GM18505 (cell line): Measurements from ENCODE around the gene CNN2.
A peak's percentile ranks its signal among the peaks of the same experiment; 100 is the strongest.

Source experiments
- ATAC-seq: cut with Tn5 transposase; IDR thresholded peaks from one replicate; pipeline ENCODE4 v1.9.1; 2021; ENCODE audit not compliant: unreplicated experiment
- POLR2A ChIP-seq: IDR thresholded peaks from 4 replicates; pipeline ENCODE4 v1.6.1; 2011; ENCODE audit warnings: borderline replicate concordance; ENCODE audit not compliant: insufficient read depth, insufficient read length; ENCODE audit errors: extremely low read depth

CNN2 gene

GRCh38 chr19:1069009-1069779, 42.8 kb downstream of the CNN2 start:
- TF ChIP-seq POLR2A: peak; percentile 65
- no peak for ATAC-seq

DNA sequence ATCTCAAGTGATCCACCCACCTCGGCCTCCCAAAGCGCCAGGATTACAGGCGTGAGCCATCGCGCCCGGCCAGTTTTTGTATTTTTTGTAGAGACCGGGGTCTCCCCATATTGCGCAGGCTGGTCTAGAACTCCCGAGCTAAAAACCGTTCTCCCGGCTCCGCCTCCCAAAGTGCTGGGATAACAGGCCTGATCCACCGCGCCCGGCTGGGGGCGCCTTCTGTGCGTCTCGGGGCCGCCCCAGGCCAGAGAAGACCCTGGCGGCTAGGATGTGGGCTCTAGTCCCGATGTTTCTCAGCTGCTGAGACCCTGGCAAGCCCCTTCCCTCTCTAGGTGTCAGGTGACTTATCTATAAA, 44.1 kb downstream of the CNN2 start:
- no peak for TF ChIP-seq POLR2A
- ATAC-seq: no peak

DNA sequence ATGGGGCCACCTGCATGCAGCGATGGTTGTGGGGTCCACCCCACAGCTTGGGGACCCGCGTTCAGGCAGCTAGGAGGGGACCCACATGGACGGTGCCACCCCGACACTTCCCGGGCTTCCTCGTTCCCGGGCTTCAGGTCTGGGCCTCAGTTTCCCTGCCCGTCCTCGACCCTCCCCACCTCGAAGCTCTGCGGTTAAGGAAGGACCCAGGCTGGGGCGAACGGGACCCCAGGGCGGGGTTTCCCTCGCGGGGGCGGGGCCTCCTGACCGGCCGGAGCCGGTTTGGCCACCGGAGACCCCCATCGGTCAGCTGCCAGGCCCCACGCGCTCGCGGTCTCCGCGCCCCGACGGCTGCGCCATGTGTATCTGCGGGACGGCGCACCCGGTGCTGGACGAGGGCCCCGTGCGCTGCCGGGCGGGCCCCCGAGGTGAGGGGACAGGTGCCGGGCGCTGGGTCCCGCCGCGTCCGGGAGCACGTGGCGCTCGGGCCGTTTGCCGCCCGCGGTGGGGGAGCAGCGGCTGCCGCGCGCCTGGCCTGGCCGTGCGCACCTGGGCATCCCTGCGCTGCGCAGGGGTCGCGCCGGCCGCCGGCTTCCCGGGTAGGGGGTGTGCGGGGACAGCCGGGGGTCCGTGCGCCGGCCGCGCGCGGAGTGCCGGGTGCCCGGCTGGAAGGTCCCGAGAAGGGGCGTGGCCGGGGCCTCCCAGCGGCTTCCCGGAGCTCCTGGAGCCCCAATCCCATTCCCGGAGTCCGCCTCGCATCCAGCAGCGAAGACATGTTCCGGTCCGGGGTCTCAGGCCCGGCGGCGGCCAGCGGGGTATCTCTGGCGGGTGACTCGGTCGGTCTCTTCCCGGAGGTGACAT, 44.8 kb downstream of the CNN2 start:
- ATAC-seq: no peak

DNA sequence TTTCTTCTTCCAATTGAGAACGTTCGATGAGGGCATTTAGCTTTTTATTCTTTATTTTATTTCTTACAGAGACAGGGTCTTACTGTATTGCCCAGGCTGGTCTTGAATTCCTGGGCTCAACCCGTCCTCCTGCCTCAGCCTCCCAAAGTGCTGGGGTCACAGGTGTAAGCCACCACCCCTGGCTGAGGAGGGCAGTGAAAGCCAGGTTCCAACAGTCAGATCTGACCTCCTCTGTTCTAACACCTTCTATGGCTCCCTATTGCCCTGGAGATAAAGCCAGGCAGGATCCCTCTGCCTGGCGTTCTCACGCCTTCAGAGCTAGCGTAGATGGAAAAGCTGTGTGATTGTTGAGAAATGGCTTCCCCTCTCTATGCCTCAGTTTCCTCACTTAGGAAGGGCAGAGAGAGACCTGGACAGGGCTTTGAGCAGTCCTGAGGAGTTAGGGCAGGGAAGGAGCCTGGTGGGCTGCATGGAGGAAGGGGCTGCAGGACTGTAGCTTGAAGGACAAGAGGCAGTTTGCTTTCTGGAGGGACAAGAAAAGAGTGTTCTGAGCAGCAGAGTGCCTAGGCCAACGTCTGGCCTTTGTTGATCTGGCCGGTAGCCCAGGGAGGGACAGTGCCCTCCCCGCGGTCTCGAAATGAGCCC, 46.1 kb downstream of the CNN2 start:
- no peak for ATAC-seq
- no peak for TF ChIP-seq POLR2A

More for the DNA sequence above, 44.8 kb downstream of the CNN2 start:
- TF ChIP-seq POLR2A: no peak

GRCh38 chr19:1073063-1073955, 46.9 kb downstream of the CNN2 start:
- ATAC-seq: no peak
- TF ChIP-seq POLR2A: no peak

GRCh38 chr19:1073956-1074517, 47.6 kb downstream of the CNN2 start:
- TF ChIP-seq POLR2A: no peak
- no peak for ATAC-seq

GRCh38 chr19:1074544-1075283, 48.3 kb downstream of the CNN2 start:
- no peak for ATAC-seq
- peak; percentile 26 for TF ChIP-seq POLR2A

- no peak for TF ChIP-seq POLR2A
- no peak for ATAC-seq
Observed at GRCh38 chr19:1076046-1076386, 49.6 kb downstream of the CNN2 start.

DNA sequence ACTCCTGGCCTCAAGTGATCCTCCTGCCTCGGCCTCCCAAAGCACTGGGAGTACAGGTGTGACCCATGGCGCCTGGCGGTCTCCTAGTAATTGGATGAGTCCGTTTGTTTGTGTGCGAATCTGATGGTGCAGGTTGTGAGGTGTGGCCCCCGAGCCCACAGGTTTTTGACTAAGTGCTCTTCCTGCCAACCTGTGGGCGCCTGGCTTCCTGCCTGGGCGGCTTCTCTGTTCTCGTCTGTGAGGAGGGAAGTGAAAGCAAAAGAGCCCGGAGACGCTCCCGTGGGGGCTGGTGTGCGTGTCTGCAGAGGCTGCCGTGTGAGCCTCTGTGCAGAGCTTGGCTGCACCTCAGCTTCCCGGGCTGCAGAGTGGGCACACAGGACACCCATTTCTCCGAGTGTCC, 50.5 kb downstream of the CNN2 start:
- TF ChIP-seq POLR2A: peak; percentile 22
- peak; percentile 51 for ATAC-seq

- no peak for ATAC-seq
- TF ChIP-seq POLR2A: no peak
Observed at GRCh38 chr19:1079566-1080111, 53.2 kb downstream of the CNN2 start.

- TF ChIP-seq POLR2A: no peak
- ATAC-seq: no peak
Observed at GRCh38 chr19:1080360-1081161, 54.2 kb downstream of the CNN2 start.
